Keratinocyte (primary cell): Measurements from ENCODE around the gene MAGEA3.

Experiments used
- EZH2 ChIP-seq: IDR thresholded peaks from one replicate; pipeline ENCODE4 v1.6.1; 2012; ENCODE audit warnings: inconsistent platforms, mild to moderate bottlenecking, low read length, moderate library complexity
- TF ChIP-seq, protein P1 (sequence below), 3 experiments: IDR thresholded peaks in 1 of 3; conservative IDR thresholded peaks in 1 of 3; optimal IDR thresholded peaks in 1 of 3; 2 replicates in 2 of 3; 3 replicates in 1 of 3; pipeline versions ENCODE3 to v1.5.1; 2011; ENCODE audit warnings: low read length in 3 of 3, mild to moderate bottlenecking in 3 of 3, moderate library complexity in 2 of 3, control low read depth in 1 of 3, inconsistent platforms in 1 of 3; ENCODE audit not compliant: insufficient read depth in 2 of 3; ENCODE audit errors: extremely low read depth in 1 of 3

GRCh38 chrX:152656087-152656486 is 42.5 kb upstream of the MAGEA3 start:
- TF ChIP-seq, protein P1, sequence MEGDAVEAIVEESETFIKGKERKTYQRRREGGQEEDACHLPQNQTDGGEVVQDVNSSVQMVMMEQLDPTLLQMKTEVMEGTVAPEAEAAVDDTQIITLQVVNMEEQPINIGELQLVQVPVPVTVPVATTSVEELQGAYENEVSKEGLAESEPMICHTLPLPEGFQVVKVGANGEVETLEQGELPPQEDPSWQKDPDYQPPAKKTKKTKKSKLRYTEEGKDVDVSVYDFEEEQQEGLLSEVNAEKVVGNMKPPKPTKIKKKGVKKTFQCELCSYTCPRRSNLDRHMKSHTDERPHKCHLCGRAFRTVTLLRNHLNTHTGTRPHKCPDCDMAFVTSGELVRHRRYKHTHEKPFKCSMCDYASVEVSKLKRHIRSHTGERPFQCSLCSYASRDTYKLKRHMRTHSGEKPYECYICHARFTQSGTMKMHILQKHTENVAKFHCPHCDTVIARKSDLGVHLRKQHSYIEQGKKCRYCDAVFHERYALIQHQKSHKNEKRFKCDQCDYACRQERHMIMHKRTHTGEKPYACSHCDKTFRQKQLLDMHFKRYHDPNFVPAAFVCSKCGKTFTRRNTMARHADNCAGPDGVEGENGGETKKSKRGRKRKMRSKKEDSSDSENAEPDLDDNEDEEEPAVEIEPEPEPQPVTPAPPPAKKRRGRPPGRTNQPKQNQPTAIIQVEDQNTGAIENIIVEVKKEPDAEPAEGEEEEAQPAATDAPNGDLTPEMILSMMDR (optimal IDR thresholded peaks at IDR 0.05 in 1 of 3, IDR thresholded peaks at IDR 0.05 in 1 of 3, conservative IDR thresholded peaks at IDR 0.05 in 1 of 3; ENCODE audit: extremely low read depth in 1 of 3, insufficient read depth in 2 of 3, low read length in 3 of 3) = no peak
- TF ChIP-seq EZH2 = no peak
